ENCODE data around the gene HMG20B.
"Not testable (repeated sequence)": the region's sequence is repeated elsewhere in the genome, so short reads cannot be mapped to it uniquely, and the experiment has no call there.

The HMG20B gene

GRCh38 chr19:3572855-3573161 is at the start of gene HMG20B:
Gene HMG20B, plus strand, starts transcription at chr19:3572944. Its CDS starts 366 bp downstream, at chr19:3573310.
- no peak for DNase-seq

GRCh38 chr19:3523361-3524077 is 49.2 kb upstream of the HMG20B start:
- DNase-seq = no peak

GRCh38 chr19:3524078-3524842 is 48.5 kb upstream of the HMG20B start:
- no peak for DNase-seq

- no peak for DNase-seq
These were observed 47.8 kb upstream of the HMG20B start for GRCh38 chr19:3524904-3525451.

GRCh38 chr19:3526507-3527237 is 46.1 kb upstream of the HMG20B start:
- no peak for DNase-seq

- no peak for DNase-seq
These were observed 45.4 kb upstream of the HMG20B start for GRCh38 chr19:3527238-3527910.

GRCh38 chr19:3528080-3528479 is 44.7 kb upstream of the HMG20B start:
- no peak for DNase-seq

GRCh38 chr19:3528539-3529211 is 44.1 kb upstream of the HMG20B start:
- no peak for DNase-seq

GRCh38 chr19:3529299-3529698 is 43.4 kb upstream of the HMG20B start:
- not testable (repeated sequence) for DNase-seq

GRCh38 chr19:3530389-3530788 is 42.4 kb upstream of the HMG20B start:
- no peak for DNase-seq

- no peak for DNase-seq
These were observed 41.0 kb upstream of the HMG20B start for GRCh38 chr19:3531716-3532115.

GRCh38 chr19:3532154-3532786 is 40.5 kb upstream of the HMG20B start:
- no peak for DNase-seq

GRCh38 chr19:3533033-3533432 is 39.7 kb upstream of the HMG20B start:
- DNase-seq = no peak

GRCh38 chr19:3533563-3534216 is 39.1 kb upstream of the HMG20B start:
- DNase-seq = no peak

- no peak for DNase-seq
These were observed 38.1 kb upstream of the HMG20B start for GRCh38 chr19:3534375-3535234.

- DNase-seq = no peak
These were observed 37.6 kb upstream of the HMG20B start for GRCh38 chr19:3535235-3535535.

GRCh38 chr19:3535563-3535965 is 37.2 kb upstream of the HMG20B start:
- no peak for DNase-seq

- no peak for DNase-seq
These were observed 36.8 kb upstream of the HMG20B start for GRCh38 chr19:3535981-3536380.

- DNase-seq = no peak
These were observed 36.2 kb upstream of the HMG20B start for GRCh38 chr19:3536429-3537100.

GRCh38 chr19:3537101-3537437 is 35.7 kb upstream of the HMG20B start:
- no peak for DNase-seq

Data from CD4-positive, alpha-beta T cell treated with Interferon alpha-2 for 1 hour (primary cell).